IPS DF 6.9 (cell line): ENCODE data around the gene ASAP2.

Experiments
- DNase-seq: peaks from one replicate; pipeline ENCODE4 v3.0.0-alpha.2; 2013; ENCODE audit warnings: low read depth, low spot score
- H3K27ac ChIP-seq: one replicate; pipeline ENCODE4 v1.5.1; 2013; ENCODE audit warnings: low read length, control low read depth
- H3K27me3 ChIP-seq: 2 replicates; pipeline ENCODE4 v1.6.1; 2013; ENCODE audit warnings: mild to moderate bottlenecking, low read length; ENCODE audit not compliant: control insufficient read depth, insufficient read depth
- H3K36me3 ChIP-seq: 2 replicates; pipeline ENCODE4 v1.6.1; 2013; ENCODE audit warnings: low read length; ENCODE audit not compliant: control insufficient read depth, insufficient read depth
- H3K4me1 ChIP-seq: 2 replicates; pipeline ENCODE4 v1.6.1; 2013; ENCODE audit warnings: low read length; ENCODE audit not compliant: control insufficient read depth, insufficient read depth
- H3K4me3 ChIP-seq: 2 replicates; pipeline ENCODE4 v1.5.1; 2013; ENCODE audit warnings: mild to moderate bottlenecking, low read length
- H3K9me3 ChIP-seq: 2 replicates; pipeline ENCODE4 v1.6.1; 2013; ENCODE audit warnings: low read length, inconsistent platforms; ENCODE audit not compliant: control insufficient read depth, insufficient read depth
- WGBS: extraction: QIAGEN DNeasy Blood & Tissue Kit; methylation state at CpG from one replicate; pipeline ENCODE4 v1.1.7; 2013; ENCODE audit warnings: mixed read lengths, missing lambda C conversion rate; ENCODE audit not compliant: insufficient read length, insufficient coverage; 5-methylcytosine and 5-hydroxymethylcytosine counted together

ASAP2 gene

GRCh38 chr2:9274701-9275343 is 68.2 kb downstream of the ASAP2 start:
- no peaks in the 10 kb centered on the region for H3K9me3 ChIP-seq
- no peaks in the 10 kb centered on the region for H3K36me3 ChIP-seq
- no peaks in the 10 kb centered on the region for H3K27me3 ChIP-seq
- H3K27ac ChIP-seq = no peak overlapping the region
- no peak overlapping the region for H3K4me3 ChIP-seq
- H3K4me1 ChIP-seq = peaks cover 1% of the 10 kb centered on the region; the same call in 1 of the 2 replicates
- WGBS = no CpG with 5 or more reads among the region's 5 CpGs
- no peak for DNase-seq

- no CpG with 5 or more reads among the region's 3 CpGs for WGBS
These were observed 68.8 kb downstream of the ASAP2 start for GRCh38 chr2:9275399-9275798.

GRCh38 chr2:9276074-9276473 is 69.5 kb downstream of the ASAP2 start:
- no peak for DNase-seq
- no peaks in the 10 kb centered on the region for H3K27me3 ChIP-seq
- no peaks in the 10 kb centered on the region for H3K9me3 ChIP-seq
- H3K4me1 ChIP-seq = peaks cover 1% of the 10 kb centered on the region; the same call in 1 of the 2 replicates
- no peaks in the 10 kb centered on the region for H3K36me3 ChIP-seq
- no peak overlapping the region for H3K4me3 ChIP-seq
- no peak overlapping the region for H3K27ac ChIP-seq
- no CpG with 5 or more reads among the region's 2 CpGs for WGBS

More at GRCh38 chr2:9275399-9275798, 68.8 kb downstream of the ASAP2 start:
- no peak overlapping the region for H3K4me3 ChIP-seq
- H3K27me3 ChIP-seq = no peaks in the 10 kb centered on the region
- H3K4me1 ChIP-seq = peaks cover 1% of the 10 kb centered on the region; the same call in 1 of the 2 replicates
- H3K9me3 ChIP-seq = no peaks in the 10 kb centered on the region
- H3K36me3 ChIP-seq = no peaks in the 10 kb centered on the region
- peak; percentile 9 for DNase-seq
- H3K27ac ChIP-seq = no peak overlapping the region

- DNase-seq = no peak
- Histone ChIP-seq H3K36me3 (no peaks in the 10 kb centered on the region), H3K4me1 (peaks cover 1% of the 10 kb centered on the region; the same call in 1 of the 2 replicates), H3K27ac (no peak overlapping the region), H3K4me3 (no peak overlapping the region), H3K9me3 (no peaks in the 10 kb centered on the region), H3K27me3 (no peaks in the 10 kb centered on the region)
- WGBS = no CpG with 5 or more reads among the region's 9 CpGs
These were observed 70.4 kb downstream of the ASAP2 start for GRCh38 chr2:9276901-9277451.

- DNase-seq = no peak
- no peak overlapping the region for H3K27ac ChIP-seq
These were observed 71.8 kb downstream of the ASAP2 start for GRCh38 chr2:9278439-9278838.

GRCh38 chr2:9279426-9279825 is 72.8 kb downstream of the ASAP2 start:
- Histone ChIP-seq H3K27ac (no peak overlapping the region), H3K36me3 (no peaks in the 10 kb centered on the region)
- no CpG with 5 or more reads among the region's 10 CpGs for WGBS

More at GRCh38 chr2:9278439-9278838, 71.8 kb downstream of the ASAP2 start:
- no peaks in the 10 kb centered on the region for H3K9me3 ChIP-seq
- no peaks in the 10 kb centered on the region for H3K36me3 ChIP-seq
- peaks cover 1% of the 10 kb centered on the region; the same call in 1 of the 2 replicates for H3K4me1 ChIP-seq
- no peaks in the 10 kb centered on the region for H3K27me3 ChIP-seq
- no peak overlapping the region for H3K4me3 ChIP-seq
- WGBS = no CpG with 5 or more reads among the region's 7 CpGs

GRCh38 chr2:9280224-9280623 is 73.6 kb downstream of the ASAP2 start:
- DNase-seq = no peak
- H3K27ac ChIP-seq = no peak overlapping the region
- WGBS = no CpG with 5 or more reads among the region's 8 CpGs
- no peaks in the 10 kb centered on the region for H3K27me3 ChIP-seq
- no peaks in the 10 kb centered on the region for H3K9me3 ChIP-seq
- no peak overlapping the region for H3K4me3 ChIP-seq
- H3K36me3 ChIP-seq = no peaks in the 10 kb centered on the region
- H3K4me1 ChIP-seq = peaks cover 1% of the 10 kb centered on the region; the same call in 1 of the 2 replicates

More at GRCh38 chr2:9279426-9279825, 72.8 kb downstream of the ASAP2 start:
- DNase-seq = no peak
- Histone ChIP-seq H3K27me3 (no peaks in the 10 kb centered on the region), H3K9me3 (no peaks in the 10 kb centered on the region), H3K4me1 (peaks cover 1% of the 10 kb centered on the region; the same call in 1 of the 2 replicates), H3K4me3 (no peak overlapping the region)

- no peak for DNase-seq
- Histone ChIP-seq H3K9me3 (no peaks in the 10 kb centered on the region), H3K4me1 (no peaks in the 10 kb centered on the region), H3K36me3 (no peaks in the 10 kb centered on the region), H3K4me3 (no peak overlapping the region), H3K27ac (no peak overlapping the region), H3K27me3 (no peaks in the 10 kb centered on the region)
- no CpG with 5 or more reads among the region's 7 CpGs for WGBS
These were observed 74.5 kb downstream of the ASAP2 start for GRCh38 chr2:9281145-9281544.

- H3K4me1 ChIP-seq = no peaks in the 10 kb centered on the region
- H3K36me3 ChIP-seq = no peaks in the 10 kb centered on the region
- no peak overlapping the region for H3K4me3 ChIP-seq
- DNase-seq = no peak
- H3K9me3 ChIP-seq = no peaks in the 10 kb centered on the region
- WGBS = no CpG with 5 or more reads among the region's 13 CpGs
- H3K27me3 ChIP-seq = no peaks in the 10 kb centered on the region
- H3K27ac ChIP-seq = no peak overlapping the region
These were observed 75.8 kb downstream of the ASAP2 start for GRCh38 chr2:9282128-9283112.
